OCI-LY1 (cell line): ENCODE measurements around the gene DMAC2L.

Experiments used
- H2AFZ ChIP-seq: fragments of 200-600 bp; sonication (generic), shearing (Covaris generic); 2 replicates; pipeline ENCODE4 v1.6.0; 2014; ENCODE audit warnings: antibody characterized with exemption, mild to moderate bottlenecking, low read length
- H3F3A ChIP-seq: fragments of 200-600 bp; sonication (generic), shearing (Covaris generic); 2 replicates; pipeline ENCODE4 v1.6.0; 2014; ENCODE audit warnings: mild to moderate bottlenecking, antibody characterized with exemption, low read length, moderate library complexity; ENCODE audit not compliant: insufficient read depth
- H3K27ac ChIP-seq: fragments of 200-600 bp; sonication (generic); 2 replicates; pipeline ENCODE4 v1.5.1; 2014; ENCODE audit warnings: low read length, mixed run types, mild to moderate bottlenecking, low read depth; ENCODE audit not compliant: poor library complexity, severe bottlenecking
- H3K27me3 ChIP-seq: fragments of 200-600 bp; sonication (generic); 2 replicates; pipeline ENCODE4 v1.6.0; 2014; ENCODE audit warnings: antibody characterized with exemption, mild to moderate bottlenecking, low read length, moderate library complexity; ENCODE audit not compliant: insufficient read depth
- H3K36me3 ChIP-seq: fragments of 200-600 bp; sonication (generic); 2 replicates; pipeline ENCODE4 v1.6.1; 2014; ENCODE audit warnings: mild to moderate bottlenecking, antibody characterized with exemption, low read length, moderate library complexity, mixed read lengths; ENCODE audit not compliant: insufficient read depth
- H3K4me1 ChIP-seq: fragments of 200-600 bp; sonication (generic); 2 replicates; pipeline ENCODE4 v1.5.1; 2014; ENCODE audit warnings: mild to moderate bottlenecking, low read length, moderate library complexity; ENCODE audit not compliant: insufficient read depth, severe bottlenecking
- H3K4me2 ChIP-seq: fragments of 200-600 bp; sonication (generic), shearing (Covaris generic); 2 replicates; pipeline ENCODE4 v1.6.1; 2014; ENCODE audit warnings: low read length
- H3K4me3 ChIP-seq: fragments of 200-600 bp; sonication (generic); 2 replicates; pipeline ENCODE4 v1.5.1; 2014; ENCODE audit warnings: low read length, low read depth, mild to moderate bottlenecking, mixed read lengths; ENCODE audit not compliant: poor library complexity, severe bottlenecking
- H3K79me2 ChIP-seq: fragments of 200-600 bp; shearing (Covaris generic); 2 replicates; pipeline ENCODE4 v1.6.1; 2016; ENCODE audit warnings: mixed run types, low read length, mixed read lengths; ENCODE audit not compliant: insufficient read depth
- H3K9ac ChIP-seq: fragments of 200-600 bp; sonication (generic), shearing (Covaris generic); 2 replicates; pipeline ENCODE4 v1.6.1; 2014; ENCODE audit warnings: mild to moderate bottlenecking, low read length, mixed read lengths
- H3K9me2 ChIP-seq: fragments of 200-600 bp; sonication (generic), shearing (Covaris generic); 2 replicates; pipeline ENCODE4 v1.6.1; 2014; ENCODE audit warnings: low read depth, mild to moderate bottlenecking, low read length, mixed read lengths
- H3K9me3 ChIP-seq: fragments of 200-600 bp; shearing (Covaris generic); 2 replicates; pipeline ENCODE4 v1.6.1; 2014; ENCODE audit warnings: low read length, mixed read lengths
- H4K20me1 ChIP-seq: fragments of 200-600 bp; sonication (generic), shearing (Covaris generic); 2 replicates; pipeline ENCODE4 v1.6.0; 2016; ENCODE audit warnings: mild to moderate bottlenecking, low read length; ENCODE audit not compliant: insufficient read depth
- EZH2 ChIP-seq: fragments of 200-600 bp; sonication (generic), shearing (Covaris generic); IDR thresholded peaks from 2 replicates; pipeline ENCODE4 v1.8.0; 2017; ENCODE audit warnings: borderline replicate concordance, mixed run types, mild to moderate bottlenecking, antibody characterized with exemption, low read length, moderate library complexity, mixed read lengths
- TF ChIP-seq, protein P1 (sequence below): fragments of 200-600 bp; sonication (generic), shearing (Covaris generic); IDR thresholded peaks from 2 replicates; pipeline ENCODE4 v1.5.1; 2017; ENCODE audit warnings: mild to moderate bottlenecking, antibody characterized with exemption, low read length, moderate library complexity, mixed read lengths

DMAC2L gene

DNA sequence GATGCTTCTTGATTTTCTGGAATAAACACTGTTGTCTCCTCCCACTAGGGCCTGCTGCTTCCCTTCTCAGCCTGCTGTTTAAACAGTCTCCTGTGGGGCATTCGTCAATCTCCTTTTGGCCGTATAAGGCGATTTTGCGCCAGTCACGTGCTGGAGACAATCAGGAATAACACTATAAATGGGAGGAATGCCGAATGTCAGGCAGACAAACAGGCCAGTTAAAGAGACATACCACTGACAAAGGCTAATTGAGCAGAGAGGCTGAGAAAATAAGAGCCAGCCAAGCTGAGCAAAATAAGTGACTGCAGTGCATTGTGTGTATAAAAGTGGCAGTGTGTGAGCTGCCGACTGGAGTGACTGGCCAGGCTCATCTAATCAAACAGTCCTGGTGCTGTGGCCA, 23.3 kb downstream of the DMAC2L start:
- Histone ChIP-seq H3K36me3 (no peaks in the 10 kb centered on the region), H3K4me3 (no peak overlapping the region), H3K4me2 (peak overlapping the region; percentile 44; the same call in 1 of the 2 replicates), H3K79me2 (no peaks in the 10 kb centered on the region), H2AFZ (no peak overlapping the region), H3K27ac (peak overlapping the region; percentile 47), H3K9ac (peak overlapping the region; percentile 28; the same call in 1 of the 2 replicates), H3K9me3 (no peaks in the 10 kb centered on the region), H3K27me3 (no peaks in the 10 kb centered on the region), H3F3A (no peaks in the 10 kb centered on the region), H3K4me1 (peaks cover 17% of the 10 kb centered on the region), H4K20me1 (no peaks in the 10 kb centered on the region), H3K9me2 (no peaks in the 10 kb centered on the region)
- TF ChIP-seq EZH2, result no peak
- TF ChIP-seq, protein P1, sequence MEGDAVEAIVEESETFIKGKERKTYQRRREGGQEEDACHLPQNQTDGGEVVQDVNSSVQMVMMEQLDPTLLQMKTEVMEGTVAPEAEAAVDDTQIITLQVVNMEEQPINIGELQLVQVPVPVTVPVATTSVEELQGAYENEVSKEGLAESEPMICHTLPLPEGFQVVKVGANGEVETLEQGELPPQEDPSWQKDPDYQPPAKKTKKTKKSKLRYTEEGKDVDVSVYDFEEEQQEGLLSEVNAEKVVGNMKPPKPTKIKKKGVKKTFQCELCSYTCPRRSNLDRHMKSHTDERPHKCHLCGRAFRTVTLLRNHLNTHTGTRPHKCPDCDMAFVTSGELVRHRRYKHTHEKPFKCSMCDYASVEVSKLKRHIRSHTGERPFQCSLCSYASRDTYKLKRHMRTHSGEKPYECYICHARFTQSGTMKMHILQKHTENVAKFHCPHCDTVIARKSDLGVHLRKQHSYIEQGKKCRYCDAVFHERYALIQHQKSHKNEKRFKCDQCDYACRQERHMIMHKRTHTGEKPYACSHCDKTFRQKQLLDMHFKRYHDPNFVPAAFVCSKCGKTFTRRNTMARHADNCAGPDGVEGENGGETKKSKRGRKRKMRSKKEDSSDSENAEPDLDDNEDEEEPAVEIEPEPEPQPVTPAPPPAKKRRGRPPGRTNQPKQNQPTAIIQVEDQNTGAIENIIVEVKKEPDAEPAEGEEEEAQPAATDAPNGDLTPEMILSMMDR, result no peak

DNA sequence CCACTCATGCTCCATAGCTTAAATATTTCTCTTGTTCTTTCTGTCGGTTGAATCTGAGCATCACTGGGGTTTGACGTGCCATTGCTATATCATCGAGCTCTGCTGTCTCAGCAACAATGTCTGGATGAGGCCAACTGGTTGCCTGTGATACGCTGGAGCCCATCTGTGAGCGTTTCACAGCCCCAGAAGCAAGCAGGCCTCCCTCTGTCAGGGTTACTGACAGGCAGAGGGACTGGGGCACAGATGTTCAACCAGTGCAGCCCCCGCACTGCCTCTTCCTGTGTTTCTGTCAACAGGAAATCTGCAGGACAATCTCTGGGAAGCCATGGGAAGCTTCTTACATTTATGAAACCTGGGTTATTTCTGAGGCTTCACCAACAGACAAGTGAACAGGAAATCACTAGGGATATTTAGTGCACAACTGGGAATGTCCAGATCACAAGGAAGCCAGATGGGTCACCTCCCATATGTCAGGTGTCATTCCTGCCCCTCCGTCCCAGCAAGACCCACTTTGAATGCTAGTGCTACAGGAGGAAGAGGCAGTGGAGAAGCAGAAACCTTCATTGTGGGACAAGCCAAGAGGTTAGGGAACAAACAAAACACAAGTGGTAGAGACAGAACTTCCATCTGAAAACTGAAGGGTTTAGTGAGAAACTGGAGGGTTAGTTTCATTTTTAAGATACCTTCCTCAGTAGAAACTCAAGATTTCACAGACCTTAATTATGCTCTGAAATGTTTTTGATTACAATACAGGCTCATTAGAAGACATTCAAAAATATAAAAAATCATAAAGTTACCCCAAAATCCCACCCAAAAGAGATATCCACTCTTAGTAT, 24.1 kb downstream of the DMAC2L start:
- peak overlapping the region; percentile 28; the same call in 1 of the 2 replicates for H3K9ac ChIP-seq
- no peaks in the 10 kb centered on the region for H3K27me3 ChIP-seq
- no peaks in the 10 kb centered on the region for H3K9me3 ChIP-seq
- H3K9me2 ChIP-seq, result no peaks in the 10 kb centered on the region
- peaks cover 17% of the 10 kb centered on the region for H3K4me1 ChIP-seq
- H3K27ac ChIP-seq, result peak overlapping the region; percentile 47
- no peaks in the 10 kb centered on the region for H3K79me2 ChIP-seq
- H3K36me3 ChIP-seq, result no peaks in the 10 kb centered on the region
- no peak overlapping the region for H2AFZ ChIP-seq
- no peaks in the 10 kb centered on the region for H3F3A ChIP-seq
- no peak for TF ChIP-seq EZH2
- TF ChIP-seq, protein P1, result no peak
- H3K4me3 ChIP-seq, result peak overlapping the region; percentile 27
- H4K20me1 ChIP-seq, result no peaks in the 10 kb centered on the region
- H3K4me2 ChIP-seq, result peak overlapping the region; percentile 44; the same call in 1 of the 2 replicates

DNA sequence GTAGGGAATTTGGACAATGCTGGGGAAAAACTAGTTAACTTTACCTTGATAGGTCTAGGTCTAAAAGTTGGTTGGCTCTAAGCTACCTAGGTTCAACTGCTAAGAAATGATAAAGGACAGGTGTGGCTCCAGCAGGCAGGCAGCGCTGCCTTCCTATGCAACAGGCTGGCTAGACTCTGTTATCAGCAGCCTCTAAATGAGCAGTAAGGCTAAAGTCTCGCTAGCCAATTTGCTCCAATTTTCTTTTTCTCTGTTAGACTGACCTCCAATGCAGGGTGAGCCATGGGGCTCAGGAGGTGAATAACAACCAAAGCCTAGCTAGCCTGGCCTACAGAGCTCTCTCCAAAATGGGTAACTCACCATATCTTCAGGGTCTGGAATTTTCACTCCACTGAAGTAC, 26.5 kb downstream of the DMAC2L start:
- Histone ChIP-seq H3K4me2 (no peak overlapping the region), H3K4me3 (no peak overlapping the region), H3K27me3 (no peaks in the 10 kb centered on the region), H3K9ac (no peak overlapping the region), H3F3A (no peaks in the 10 kb centered on the region), H3K36me3 (no peaks in the 10 kb centered on the region), H3K27ac (no peak overlapping the region), H3K9me3 (no peaks in the 10 kb centered on the region), H3K4me1 (peaks cover 29% of the 10 kb centered on the region), H4K20me1 (no peaks in the 10 kb centered on the region), H3K79me2 (no peaks in the 10 kb centered on the region), H2AFZ (no peak overlapping the region), H3K9me2 (no peaks in the 10 kb centered on the region)
- no peak for TF ChIP-seq EZH2
- TF ChIP-seq, protein P1, result no peak
